Glomerular endothelial cell (primary cell): ENCODE measurements around the gene SKIL. TPM values are rescaled to one million over a fixed set of nuclear protein-coding genes. Genes with fewer than 3 reads are reported as not detected.

Experiments
- DNase-seq: peaks from one replicate; pipeline ENCODE4 v3.0.0-alpha.2; 2011; ENCODE audit warnings: low read depth, low spot score; ENCODE audit errors: extremely low read depth
- total RNA-seq: library from RNA; depleted of rRNA; stranded (reverse); fragments of >200 nt; gene quantifications from 2 replicates; pipeline ENCODE4 v1.2.3, GENCODE V29; 2015

Gene SKIL
- total RNA-seq, 1 donor from 2014 or later: 59.8 TPM

DNA sequence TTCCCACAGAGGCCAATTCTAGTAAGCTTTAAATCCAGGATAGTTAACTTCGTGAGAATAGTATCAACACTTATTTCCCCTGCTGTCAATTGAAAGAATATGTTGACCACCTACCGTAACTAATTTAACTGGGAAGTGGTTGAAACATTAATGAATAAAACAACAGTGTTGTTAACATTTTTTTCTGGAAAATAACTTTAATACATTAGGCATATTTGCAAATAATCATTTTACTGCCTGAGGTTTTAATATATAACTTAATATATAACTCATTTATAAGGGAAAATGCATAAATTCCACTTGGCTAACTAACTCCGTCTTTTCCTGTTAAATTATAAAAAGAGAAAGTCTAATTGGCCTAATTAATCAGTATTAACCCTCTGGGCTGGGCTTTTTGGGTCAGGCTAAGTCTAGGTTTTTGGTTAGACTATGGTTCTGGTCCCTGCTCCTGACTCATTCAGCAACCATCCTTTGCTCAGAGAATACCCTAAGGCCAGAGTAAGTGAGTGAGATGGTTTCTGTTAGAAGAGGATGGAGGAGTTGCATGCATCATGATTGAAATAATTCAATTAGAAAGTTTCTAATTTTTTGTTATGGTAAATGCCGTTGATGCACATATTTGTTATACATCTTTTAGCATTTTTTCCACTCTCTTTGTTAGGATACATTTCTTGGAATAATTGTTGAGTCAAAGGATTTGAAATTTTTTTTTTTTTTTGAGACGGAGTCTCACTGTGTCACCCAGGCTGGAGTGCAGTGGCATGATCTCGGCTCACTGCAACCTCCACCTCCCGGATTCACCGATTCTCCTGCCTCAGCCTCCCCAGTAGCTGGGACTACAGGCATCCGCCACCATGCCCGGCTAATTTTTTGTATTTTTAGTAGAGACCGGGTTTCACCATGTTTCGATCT, 10.8 kb upstream of the SKIL start:
- no peak for DNase-seq

GRCh38 chr3:170350515-170351413, 6.8 kb upstream of the SKIL start:
- no peak for DNase-seq

DNA sequence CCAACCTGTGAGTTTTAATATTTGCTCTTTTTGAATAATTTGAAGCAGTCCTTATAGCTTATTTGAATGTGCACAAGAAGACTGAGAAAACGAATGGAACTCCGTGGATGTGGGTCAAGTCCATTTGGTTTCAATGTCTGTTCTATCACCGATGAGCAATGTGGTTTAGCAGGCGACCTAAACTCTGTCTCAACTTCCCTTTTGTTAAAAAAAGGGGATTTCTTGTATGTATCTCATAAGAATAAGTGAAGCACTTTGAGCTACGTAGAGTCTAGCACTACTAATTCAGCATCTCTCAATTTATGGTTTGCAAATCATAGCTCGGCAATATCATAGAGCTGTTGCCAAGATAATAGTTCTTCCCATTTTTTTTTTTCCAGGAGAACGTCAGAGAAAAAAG, 4.6 kb upstream of the SKIL start:
- DNase-seq: no peak

DNA sequence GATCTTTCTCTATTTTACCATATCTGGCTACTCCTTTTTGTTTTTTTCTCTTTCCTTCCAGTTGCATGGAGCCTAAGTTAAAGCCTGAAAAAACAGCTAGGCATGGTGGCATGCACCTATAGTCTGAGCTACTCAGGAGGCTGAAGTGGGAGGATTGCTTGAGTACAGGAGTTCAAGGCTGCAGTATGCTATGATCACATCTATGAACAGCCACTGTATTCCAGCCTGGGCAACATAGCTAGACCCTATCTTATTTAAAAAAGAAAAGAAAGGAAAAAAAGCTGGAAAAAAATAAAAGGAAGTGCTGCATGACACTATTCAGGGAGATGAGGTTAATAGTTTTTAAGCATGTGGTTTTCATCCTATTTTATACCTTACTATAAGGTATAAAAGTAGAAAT, 4.0 kb upstream of the SKIL start:
- no peak for DNase-seq

DNA sequence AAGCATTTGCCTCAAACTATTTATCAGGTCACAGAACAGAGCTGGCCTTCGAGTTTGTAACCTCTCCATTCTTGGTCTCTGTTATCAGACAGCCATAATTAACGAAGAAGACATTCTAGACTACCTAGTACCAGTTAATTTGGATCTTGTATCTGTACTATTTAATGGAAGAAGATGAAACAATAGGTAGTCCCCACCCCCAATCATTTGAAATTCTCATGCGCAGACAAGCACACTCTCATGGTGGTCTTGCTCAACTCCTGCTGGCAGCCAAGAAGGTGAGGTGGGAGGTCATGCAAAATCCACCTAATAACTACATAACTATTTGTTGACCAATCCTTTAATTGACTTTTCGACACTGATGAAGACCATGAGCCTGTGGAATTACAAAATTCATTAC, 2.8 kb upstream of the SKIL start:
- DNase-seq: no peak

DNA sequence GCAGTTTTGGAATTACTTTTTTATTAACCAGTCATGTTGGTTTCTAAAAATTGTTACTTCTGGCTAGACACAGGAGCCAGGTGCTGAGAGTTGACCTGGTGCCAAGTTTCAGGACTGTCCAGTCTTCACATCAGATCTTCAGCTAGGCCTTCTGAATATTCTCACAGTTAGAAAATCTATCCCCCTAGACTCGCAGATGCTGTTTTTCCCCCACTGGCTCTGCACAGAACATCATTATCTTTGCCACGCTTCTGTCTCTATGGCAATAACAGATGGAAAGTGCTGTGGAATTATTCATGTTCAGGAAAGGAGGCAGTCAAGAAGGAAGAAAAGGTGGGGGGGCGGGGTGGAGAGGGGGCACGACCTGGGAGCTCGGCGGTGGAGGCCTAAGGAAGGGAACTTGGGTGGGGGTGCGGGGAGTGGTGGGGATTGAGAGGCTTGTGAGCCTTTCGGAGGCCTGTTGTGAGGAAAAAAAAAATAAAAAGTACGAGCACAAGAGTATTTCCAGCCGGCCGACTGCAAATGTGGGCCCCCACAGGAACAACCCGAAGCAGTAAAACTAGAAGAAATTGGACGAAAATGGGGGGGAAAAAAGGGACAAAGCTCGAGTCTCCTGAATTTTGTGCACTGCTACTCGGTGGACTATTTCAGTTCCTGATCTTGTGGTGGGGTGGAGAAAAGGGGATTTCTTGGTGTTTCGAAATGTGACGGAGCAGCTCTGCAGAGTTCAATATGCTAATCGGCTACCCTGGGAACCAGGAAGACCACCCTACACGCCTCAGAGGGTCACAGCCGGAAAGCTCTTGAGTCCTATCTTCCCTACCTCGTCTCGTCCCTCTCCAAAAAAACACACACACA, 1.5 kb upstream of the SKIL start:
- DNase-seq: no peak

- no peak for DNase-seq
These were observed 829 bp upstream of the SKIL start for GRCh38 chr3:170356596-170357175.

GRCh38 chr3:170358042-170359010, 811 bp downstream of the SKIL start:
- no peak for DNase-seq

DNA sequence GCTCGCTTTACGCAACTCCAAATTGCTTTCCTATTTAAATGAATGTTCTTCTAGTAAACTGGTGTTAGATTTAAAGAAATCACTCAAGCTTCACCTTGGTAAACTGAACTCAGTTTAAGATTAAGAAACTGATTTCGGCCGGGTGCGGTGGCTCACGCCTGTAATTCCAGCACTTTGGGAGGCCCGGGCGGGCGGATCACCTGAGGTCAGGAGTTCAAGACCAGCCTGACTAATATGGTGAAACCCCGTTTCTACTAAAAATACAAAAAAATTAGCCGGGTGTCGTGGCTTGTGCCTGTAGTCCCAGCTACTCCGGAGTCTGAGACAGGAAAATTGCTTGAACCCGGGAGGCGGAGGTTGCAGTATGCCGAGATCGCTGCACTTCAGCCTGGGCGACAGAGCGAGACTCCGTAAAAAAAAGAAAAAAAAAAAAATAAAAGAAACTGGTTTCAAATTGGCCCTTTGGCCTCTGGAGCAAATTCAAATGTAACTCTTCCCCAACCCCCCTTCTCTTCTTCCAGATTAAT, 1.7 kb downstream of the SKIL start:
- DNase-seq: no peak

DNA sequence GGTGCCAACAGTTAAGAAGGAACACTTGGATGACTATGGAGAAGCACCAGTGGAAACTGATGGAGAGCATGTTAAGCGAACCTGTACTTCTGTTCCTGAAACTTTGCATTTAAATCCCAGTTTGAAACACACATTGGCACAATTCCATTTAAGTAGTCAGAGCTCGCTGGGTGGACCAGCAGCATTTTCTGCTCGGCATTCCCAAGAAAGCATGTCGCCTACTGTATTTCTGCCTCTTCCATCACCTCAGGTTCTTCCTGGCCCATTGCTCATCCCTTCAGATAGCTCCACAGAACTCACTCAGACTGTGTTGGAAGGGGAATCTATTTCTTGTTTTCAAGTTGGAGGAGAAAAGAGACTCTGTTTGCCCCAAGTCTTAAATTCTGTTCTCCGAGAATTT, 3.0 kb downstream of the SKIL start:
- DNase-seq: no peak

DNA sequence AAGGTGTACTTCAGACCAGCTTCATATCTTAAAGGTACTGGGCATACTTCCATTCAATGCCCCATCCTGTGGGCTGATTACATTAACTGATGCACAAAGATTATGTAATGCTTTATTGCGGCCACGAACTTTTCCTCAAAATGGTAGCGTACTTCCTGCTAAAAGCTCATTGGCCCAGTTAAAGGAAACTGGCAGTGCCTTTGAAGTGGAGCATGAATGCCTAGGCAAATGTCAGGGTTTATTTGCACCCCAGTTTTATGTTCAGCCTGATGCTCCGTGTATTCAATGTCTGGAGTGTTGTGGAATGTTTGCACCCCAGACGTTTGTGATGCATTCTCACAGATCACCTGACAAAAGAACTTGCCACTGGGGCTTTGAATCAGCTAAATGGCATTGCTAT, 3.4 kb downstream of the SKIL start:
- DNase-seq: no peak

DNA sequence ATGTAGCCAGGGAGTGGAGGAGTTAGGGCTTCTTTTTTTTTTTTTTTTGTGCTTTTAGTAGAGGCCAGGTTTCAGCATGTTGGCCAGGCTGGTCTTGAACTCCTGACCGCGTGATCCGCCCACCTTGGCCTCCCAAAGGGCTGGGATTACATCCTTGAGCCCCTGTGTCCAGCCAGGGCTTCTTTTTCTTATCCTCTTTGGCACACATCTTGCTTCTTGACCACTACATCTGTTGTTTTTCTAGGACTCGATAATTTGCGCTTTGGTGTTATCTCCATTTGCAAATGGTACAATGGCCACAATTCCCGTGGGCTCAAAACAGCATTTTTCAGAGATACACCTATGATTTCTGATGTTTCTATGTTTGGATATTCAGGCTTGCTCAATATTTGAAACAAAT, 4.2 kb downstream of the SKIL start:
- DNase-seq: no peak

- no peak for DNase-seq
These were observed 6.0 kb downstream of the SKIL start for GRCh38 chr3:170363471-170363994.

DNA sequence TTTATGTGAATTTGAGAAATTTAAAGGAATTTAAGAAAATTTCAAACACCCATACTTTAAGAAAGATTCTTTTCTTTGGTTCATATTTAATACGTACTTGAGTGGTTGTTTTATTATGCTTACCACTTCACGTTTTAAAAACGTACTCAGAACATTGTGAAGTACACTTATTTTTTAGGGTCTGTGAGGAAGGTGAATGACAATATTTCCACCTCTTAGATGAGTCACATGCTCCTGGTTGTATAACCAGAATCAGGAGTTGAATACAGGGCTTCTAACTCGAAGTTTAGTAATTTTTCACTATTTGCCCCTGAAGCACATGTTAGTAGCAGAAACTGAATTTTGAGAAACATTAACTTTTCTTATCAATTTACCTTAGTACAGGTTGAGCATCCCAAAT, 7.5 kb downstream of the SKIL start:
- DNase-seq: no peak

GRCh38 chr3:170367797-170368196, 10.3 kb downstream of the SKIL start:
- DNase-seq: no peak

GRCh38 chr3:170368921-170369320, 11.4 kb downstream of the SKIL start:
- no peak for DNase-seq

GRCh38 chr3:170372190-170372879, 14.8 kb downstream of the SKIL start:
- no peak for DNase-seq

- no peak for DNase-seq
These were observed 26.1 kb downstream of the SKIL start for GRCh38 chr3:170383567-170383966.
